ENCODE measurements around the gene PTPRQ. TPM values are rescaled to one million over a fixed set of nuclear protein-coding genes. Genes with fewer than 3 reads are reported as not detected.

PTPRQ gene
- total RNA-seq, 1 donor from 2014 or later = 0.25 TPM

DNA sequence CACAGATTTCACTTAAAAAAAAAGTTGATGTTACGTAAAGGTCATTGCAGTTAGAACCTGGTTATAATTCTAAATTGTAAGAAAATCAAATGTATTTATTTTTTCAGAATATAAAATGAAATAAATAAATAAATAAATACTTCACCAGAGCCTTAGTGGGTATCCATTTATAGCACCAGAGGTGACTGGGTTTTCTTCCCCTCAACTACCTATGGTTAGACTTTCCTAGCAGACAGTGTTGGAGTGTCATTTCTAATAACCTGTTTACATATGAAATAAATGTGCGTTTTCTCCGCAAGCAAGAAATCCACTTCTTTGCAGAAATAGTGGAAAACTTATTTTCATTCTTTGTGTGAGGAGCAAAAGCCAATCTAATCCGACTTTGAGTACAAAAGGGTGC lies 269.4 kb downstream of the PTPRQ start:
- no peaks in the 10 kb centered on the region for H3K27me3 ChIP-seq
- intact Hi-C loops (cut with DNase I) = no loop called here

DNA sequence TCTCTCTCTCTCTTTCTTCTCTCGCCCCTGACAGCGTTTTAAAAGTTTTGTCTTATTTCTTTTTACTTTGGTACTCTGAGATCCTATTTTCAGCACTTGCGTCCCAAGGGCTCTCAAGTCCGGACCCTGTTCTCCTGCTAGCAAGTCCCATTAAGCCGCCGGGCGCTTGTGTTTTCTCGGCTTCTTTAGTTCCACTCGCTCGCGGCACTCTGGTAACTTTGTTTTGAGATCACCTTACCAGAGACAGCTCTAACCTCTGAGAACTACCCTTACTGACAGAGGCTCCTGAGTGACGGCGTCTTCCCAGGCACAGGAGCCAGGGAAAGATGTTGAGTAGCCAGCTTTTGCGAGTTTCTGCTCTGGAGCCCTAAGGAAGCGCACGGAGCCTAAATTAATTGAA lies 270.0 kb downstream of the PTPRQ start:
- no peak overlapping the region for H3K4me3 ChIP-seq
- DNase-seq (ENCODE audit: extremely low spot score in 2 of 2) = no peak
- H3K27me3 ChIP-seq = no peaks in the 10 kb centered on the region
- no peaks in the 10 kb centered on the region for H3K4me1 ChIP-seq
- intact Hi-C loops (cut with DNase I) = no loop called here
- H3K36me3 ChIP-seq = no peaks in the 10 kb centered on the region
- TF ChIP-seq, protein P1, sequence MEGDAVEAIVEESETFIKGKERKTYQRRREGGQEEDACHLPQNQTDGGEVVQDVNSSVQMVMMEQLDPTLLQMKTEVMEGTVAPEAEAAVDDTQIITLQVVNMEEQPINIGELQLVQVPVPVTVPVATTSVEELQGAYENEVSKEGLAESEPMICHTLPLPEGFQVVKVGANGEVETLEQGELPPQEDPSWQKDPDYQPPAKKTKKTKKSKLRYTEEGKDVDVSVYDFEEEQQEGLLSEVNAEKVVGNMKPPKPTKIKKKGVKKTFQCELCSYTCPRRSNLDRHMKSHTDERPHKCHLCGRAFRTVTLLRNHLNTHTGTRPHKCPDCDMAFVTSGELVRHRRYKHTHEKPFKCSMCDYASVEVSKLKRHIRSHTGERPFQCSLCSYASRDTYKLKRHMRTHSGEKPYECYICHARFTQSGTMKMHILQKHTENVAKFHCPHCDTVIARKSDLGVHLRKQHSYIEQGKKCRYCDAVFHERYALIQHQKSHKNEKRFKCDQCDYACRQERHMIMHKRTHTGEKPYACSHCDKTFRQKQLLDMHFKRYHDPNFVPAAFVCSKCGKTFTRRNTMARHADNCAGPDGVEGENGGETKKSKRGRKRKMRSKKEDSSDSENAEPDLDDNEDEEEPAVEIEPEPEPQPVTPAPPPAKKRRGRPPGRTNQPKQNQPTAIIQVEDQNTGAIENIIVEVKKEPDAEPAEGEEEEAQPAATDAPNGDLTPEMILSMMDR (IDR thresholded peaks at IDR 0.05) = no peak
- TF ChIP-seq POLR2A (IDR thresholded peaks at IDR 0.05) (no peak), POLR2AphosphoS5 (IDR thresholded peaks at IDR 0.05; ENCODE audit: insufficient read depth in 1 of 2, low read depth in 1 of 2) (no peak)
- H3K9me3 ChIP-seq = no peaks in the 10 kb centered on the region
- H3K27ac ChIP-seq = no peak overlapping the region

More for the DNA sequence above, 269.4 kb downstream of the PTPRQ start:
- Histone ChIP-seq H3K4me1 (peaks cover 2% of the 10 kb centered on the region), H3K4me3 (no peak overlapping the region), H3K27ac (no peak overlapping the region), H3K36me3 (no peaks in the 10 kb centered on the region), H3K9me3 (no peaks in the 10 kb centered on the region)
- TF ChIP-seq, protein P1 (IDR thresholded peaks at IDR 0.05) = no peak
- no peak for TF ChIP-seq POLR2AphosphoS5 (IDR thresholded peaks at IDR 0.05; ENCODE audit: insufficient read depth in 1 of 2, low read depth in 1 of 2)
- TF ChIP-seq POLR2A (IDR thresholded peaks at IDR 0.05) = no peak
- no peak for DNase-seq (ENCODE audit: extremely low spot score in 2 of 2)

DNA sequence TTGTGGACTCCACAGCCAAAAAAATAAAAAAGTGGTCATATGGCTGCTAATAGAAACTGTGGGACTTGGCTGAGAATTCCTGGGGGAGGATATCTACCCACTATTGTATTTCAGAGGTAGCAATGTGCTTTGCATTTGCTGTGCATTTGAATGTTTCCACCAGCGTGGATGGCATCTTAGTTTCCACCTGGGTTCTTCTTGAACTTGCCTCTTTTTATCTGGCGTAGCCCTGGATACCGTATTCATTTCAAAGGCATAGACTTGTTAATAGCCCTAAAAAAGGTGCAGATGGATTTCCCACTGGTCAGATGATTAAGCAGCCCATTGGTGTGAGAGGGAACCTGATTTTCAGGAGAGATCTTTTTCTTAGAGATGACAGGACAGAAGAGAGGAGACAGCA lies 270.8 kb downstream of the PTPRQ start:
- intact Hi-C loops (cut with DNase I) = no loop called here
- H3K4me3 ChIP-seq = no peak overlapping the region
- no peaks in the 10 kb centered on the region for H3K36me3 ChIP-seq
- no peaks in the 10 kb centered on the region for H3K27me3 ChIP-seq
- no peak overlapping the region for H3K27ac ChIP-seq
- DNase-seq (ENCODE audit: extremely low spot score in 2 of 2) = no peak
- TF ChIP-seq POLR2A (IDR thresholded peaks at IDR 0.05) (no peak), POLR2AphosphoS5 (IDR thresholded peaks at IDR 0.05; ENCODE audit: insufficient read depth in 1 of 2, low read depth in 1 of 2) (no peak)
- TF ChIP-seq, protein P1 (IDR thresholded peaks at IDR 0.05) = no peak
- H3K4me1 ChIP-seq = no peaks in the 10 kb centered on the region
- no peaks in the 10 kb centered on the region for H3K9me3 ChIP-seq

DNA sequence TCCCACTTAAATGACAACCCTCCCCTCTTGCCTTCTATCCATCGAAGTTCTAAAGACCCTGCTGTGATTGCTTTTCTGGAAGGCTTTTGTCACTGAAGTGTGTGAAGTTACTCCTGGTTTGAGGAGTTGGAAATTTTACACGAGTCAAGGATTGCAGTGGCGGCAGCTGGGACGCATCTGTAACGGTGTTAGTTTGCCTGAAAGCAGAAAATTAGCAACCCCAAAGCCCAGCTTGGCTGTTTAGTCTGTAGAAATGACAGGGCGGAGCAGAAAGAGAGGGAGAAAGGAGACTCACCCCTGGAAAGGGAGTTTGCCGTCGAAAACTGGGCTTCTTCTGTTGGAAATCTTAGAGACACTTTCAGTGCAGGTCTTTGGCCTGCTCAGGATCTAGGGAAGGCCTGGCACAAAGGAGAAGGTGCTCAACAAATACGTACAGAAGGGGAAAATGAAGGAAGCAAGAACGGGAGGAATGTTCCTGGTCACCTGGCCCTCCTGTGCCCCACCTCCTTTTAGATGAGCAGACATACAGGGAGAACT lies 271.7 kb downstream of the PTPRQ start:
- intact Hi-C loops (cut with DNase I) = no loop called here
- no peak for DNase-seq (ENCODE audit: extremely low spot score in 2 of 2)
- no peaks in the 10 kb centered on the region for H3K27me3 ChIP-seq

More for the DNA sequence above, 271.7 kb downstream of the PTPRQ start:
- no peak overlapping the region for H3K4me3 ChIP-seq
- no peaks in the 10 kb centered on the region for H3K36me3 ChIP-seq
- H3K4me1 ChIP-seq = no peaks in the 10 kb centered on the region
- no peaks in the 10 kb centered on the region for H3K9me3 ChIP-seq
- TF ChIP-seq, protein P1 (IDR thresholded peaks at IDR 0.05) = no peak
- TF ChIP-seq POLR2A (IDR thresholded peaks at IDR 0.05) = no peak
- TF ChIP-seq POLR2AphosphoS5 (IDR thresholded peaks at IDR 0.05; ENCODE audit: insufficient read depth in 1 of 2, low read depth in 1 of 2) = no peak
- H3K27ac ChIP-seq = no peak overlapping the region

Data from vagina (tissue), 2 donors.